ENCODE results near the gene ERN2. TPM values are rescaled to one million over a fixed set of nuclear protein-coding genes. Genes with fewer than 3 reads are reported as not detected.

ERN2 gene
- total RNA-seq, 1 donor from 2014 or later: not detected

DNA sequence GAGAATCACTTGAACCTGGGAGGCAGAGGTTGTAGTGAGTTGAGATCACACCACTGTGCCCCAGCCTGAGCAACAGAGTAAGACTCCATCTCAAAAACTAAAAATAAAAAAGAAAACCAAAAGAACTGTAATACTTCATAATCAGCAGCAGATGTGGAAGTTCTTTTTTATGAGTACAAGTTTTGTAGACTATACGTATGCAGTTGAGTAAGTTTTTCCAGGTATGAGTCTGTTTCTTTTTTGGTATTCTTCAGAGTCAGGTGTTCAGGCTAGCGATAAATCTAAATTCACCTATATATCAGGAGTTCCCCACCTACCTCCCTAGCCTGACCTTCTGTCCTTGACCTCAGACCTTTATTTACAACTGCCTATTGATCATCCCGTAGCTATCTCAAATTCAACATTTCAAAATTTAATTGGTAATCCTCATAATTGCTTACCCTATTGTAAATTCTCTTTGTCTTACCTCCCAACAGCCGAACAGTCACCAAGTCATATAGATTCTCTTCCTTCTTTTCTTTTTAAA lies 61.0 kb downstream of the ERN2 start:
- peaks cover 0 to 15% (median 5%) of the 10 kb centered on the region in 3 donors for H3K36me3 ChIP-seq (ENCODE audit: control insufficient read depth in 3 of 3, insufficient read depth in 3 of 3, low read length in 3 of 3)

GRCh38 chr16:23650674-23651416 lies 62.2 kb downstream of the ERN2 start:
- H3K27me3 ChIP-seq (ENCODE audit: control insufficient read depth in 3 of 3, insufficient read depth in 3 of 3, low read length in 3 of 3): no peaks in the 10 kb centered on the region
- H3K27ac ChIP-seq (ENCODE audit: low read depth, low read length): no peak overlapping the region
- H3K36me3 ChIP-seq (ENCODE audit: control insufficient read depth in 3 of 3, insufficient read depth in 3 of 3, low read length in 3 of 3): peaks cover 0 to 18% (median 5%) of the 10 kb centered on the region in 3 donors
- no peaks in the 10 kb centered on the region for H3K4me1 ChIP-seq (ENCODE audit: control insufficient read depth in 3 of 3, insufficient read depth in 3 of 3, low read length in 3 of 3)
- H3K9me3 ChIP-seq (ENCODE audit: control insufficient read depth in 3 of 3, low read length in 3 of 3): no peaks in the 10 kb centered on the region
- H3K4me3 ChIP-seq (ENCODE audit: low read length in 3 of 3): no peak overlapping the region
- H3K9ac ChIP-seq (ENCODE audit: low read depth in 1 of 3, low read length in 3 of 3): no peak overlapping the region

More for the DNA sequence above, 61.0 kb downstream of the ERN2 start:
- no peaks in the 10 kb centered on the region for H3K27me3 ChIP-seq (ENCODE audit: control insufficient read depth in 3 of 3, insufficient read depth in 3 of 3, low read length in 3 of 3)
- H3K4me3 ChIP-seq (ENCODE audit: low read length in 3 of 3): no peak overlapping the region
- H3K9me3 ChIP-seq (ENCODE audit: control insufficient read depth in 3 of 3, low read length in 3 of 3): no peaks in the 10 kb centered on the region
- H3K9ac ChIP-seq (ENCODE audit: low read depth in 1 of 3, low read length in 3 of 3): no peak overlapping the region
- H3K4me1 ChIP-seq (ENCODE audit: control insufficient read depth in 3 of 3, insufficient read depth in 3 of 3, low read length in 3 of 3): no peaks in the 10 kb centered on the region
- no peak overlapping the region for H3K27ac ChIP-seq (ENCODE audit: low read depth, low read length)

DNA sequence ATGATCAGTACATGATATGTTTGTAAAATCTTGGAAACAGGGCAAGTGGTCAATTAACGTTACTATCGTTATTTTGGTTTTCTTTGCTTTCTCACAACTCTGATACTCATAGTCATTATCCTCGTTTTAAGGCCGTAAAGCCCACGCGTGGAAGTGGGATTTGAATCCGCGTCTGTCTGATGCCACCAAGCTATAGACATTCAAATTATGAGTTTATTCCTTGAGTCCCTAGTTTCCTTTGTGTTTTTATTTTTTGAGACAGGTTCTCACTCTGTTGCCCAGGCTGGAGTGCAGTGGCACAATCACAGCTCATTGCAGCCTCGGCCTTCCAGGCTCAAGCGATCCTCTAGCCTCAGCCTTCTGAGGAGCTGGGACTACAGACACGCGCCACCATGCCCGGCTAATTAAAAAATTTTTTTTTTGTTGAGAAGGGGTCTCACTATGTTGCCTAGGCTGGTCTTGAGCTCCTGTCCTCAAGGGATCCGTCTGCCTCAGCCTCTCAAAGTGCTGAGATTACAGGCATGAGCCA lies 70.7 kb downstream of the ERN2 start:
- peak overlapping the region; percentile 87 to 98 (median 96) for H3K9ac ChIP-seq (ENCODE audit: low read depth in 1 of 3, low read length in 3 of 3)
- no peak overlapping the region for H3K27ac ChIP-seq (ENCODE audit: low read depth, low read length)
- peaks cover 14 to 16% (median 14%) of the 10 kb centered on the region in 3 donors for H3K36me3 ChIP-seq (ENCODE audit: control insufficient read depth in 3 of 3, insufficient read depth in 3 of 3, low read length in 3 of 3)
- H3K27me3 ChIP-seq (ENCODE audit: control insufficient read depth in 3 of 3, insufficient read depth in 3 of 3, low read length in 3 of 3): no peaks in the 10 kb centered on the region
- H3K9me3 ChIP-seq (ENCODE audit: control insufficient read depth in 3 of 3, low read length in 3 of 3): no peaks in the 10 kb centered on the region
- H3K4me3 ChIP-seq (ENCODE audit: low read length in 3 of 3): peak overlapping the region; percentile 98 to 100 (median 100)
- peaks cover 10 to 27% (median 18%) of the 10 kb centered on the region in 3 donors for H3K4me1 ChIP-seq (ENCODE audit: control insufficient read depth in 3 of 3, insufficient read depth in 3 of 3, low read length in 3 of 3)

DNA sequence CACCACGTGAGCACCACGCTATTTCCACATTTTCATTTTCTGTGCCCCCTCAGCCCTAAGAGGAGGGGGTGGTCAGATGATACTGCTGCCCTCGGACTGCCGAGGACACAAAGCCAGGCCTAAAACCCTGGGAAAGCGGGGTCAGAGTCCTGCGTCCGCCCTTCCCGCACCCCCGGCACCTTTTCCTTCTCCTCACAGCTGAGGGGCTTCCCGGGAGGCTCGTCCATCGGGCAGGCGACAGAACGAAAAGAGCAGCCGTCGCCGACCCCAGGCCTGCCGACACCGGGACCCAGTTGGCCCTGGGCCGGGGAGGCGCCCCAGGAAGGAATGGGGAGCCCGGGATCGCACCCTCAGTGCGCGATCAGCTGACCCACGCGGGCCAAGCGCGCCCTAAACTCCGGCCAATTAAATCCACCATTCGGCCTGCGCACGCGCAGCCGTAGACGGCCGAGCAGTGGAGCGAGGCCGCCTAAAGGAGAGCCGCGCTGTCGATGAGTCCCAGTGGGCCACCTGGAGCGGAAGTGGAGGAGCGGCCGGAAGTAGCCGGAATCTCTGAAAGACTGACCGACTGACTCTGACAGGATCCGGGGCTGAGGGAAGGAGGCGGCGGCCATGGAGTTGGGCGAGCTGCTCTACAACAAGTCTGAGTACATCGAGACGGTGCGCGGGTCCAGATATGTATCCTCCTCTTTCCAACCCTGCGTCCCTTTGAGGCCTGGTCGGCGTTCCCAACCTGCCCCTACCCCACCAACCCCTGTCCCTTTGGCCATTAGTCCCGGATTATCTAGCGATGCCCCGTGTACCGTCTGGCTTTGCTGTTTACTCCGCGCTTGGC lies 71.9 kb downstream of the ERN2 start, which contains the start of the genes DCTN5 and PALB2:
Gene DCTN5, plus strand, starts transcription at position 536 of the 835 bp plus-strand sequence. Its CDS starts 77 bp downstream, at position 613.
Gene PALB2, minus strand, starts transcription at position 380 of the 835 bp plus-strand sequence. Its CDS starts 153 bp downstream, at position 227.
- Histone ChIP-seq H3K9ac (ENCODE audit: low read depth in 1 of 3, low read length in 3 of 3) (peak within 1 kb of the TSS; percentile 89 to 98 (median 96)), H3K4me1 (ENCODE audit: control insufficient read depth in 3 of 3, insufficient read depth in 3 of 3, low read length in 3 of 3) (peaks cover 10 to 27% (median 18%) of the 10 kb centered on the region in 3 donors), H3K9me3 (ENCODE audit: control insufficient read depth in 3 of 3, low read length in 3 of 3) (no peaks in the 10 kb centered on the region), H3K27ac (ENCODE audit: low read depth, low read length) (peak within 1 kb of the TSS; percentile 87), H3K4me3 (ENCODE audit: low read length in 3 of 3) (peak within 1 kb of the TSS; percentile 98 to 100 (median 100)), H3K36me3 (ENCODE audit: control insufficient read depth in 3 of 3, insufficient read depth in 3 of 3, low read length in 3 of 3) (peaks cover 14 to 16% (median 14%) of the 10 kb centered on the region in 3 donors), H3K27me3 (ENCODE audit: control insufficient read depth in 3 of 3, insufficient read depth in 3 of 3, low read length in 3 of 3) (no peaks in the 10 kb centered on the region)

GRCh38 chr16:23640615-23640930 lies 72.4 kb downstream of the ERN2 start:
- Histone ChIP-seq H3K36me3 (ENCODE audit: control insufficient read depth in 3 of 3, insufficient read depth in 3 of 3, low read length in 3 of 3) (peaks cover 12 to 21% (median 13%) of the 10 kb centered on the region in 3 donors), H3K9me3 (ENCODE audit: control insufficient read depth in 3 of 3, low read length in 3 of 3) (no peaks in the 10 kb centered on the region), H3K27ac (ENCODE audit: low read depth, low read length) (peak overlapping the region; percentile 87), H3K27me3 (ENCODE audit: control insufficient read depth in 3 of 3, insufficient read depth in 3 of 3, low read length in 3 of 3) (no peaks in the 10 kb centered on the region), H3K4me3 (ENCODE audit: low read length in 3 of 3) (peak overlapping the region; percentile 98 to 100 (median 100)), H3K9ac (ENCODE audit: low read depth in 1 of 3, low read length in 3 of 3) (peak overlapping the region; percentile 89 to 98 (median 96)), H3K4me1 (ENCODE audit: control insufficient read depth in 3 of 3, insufficient read depth in 3 of 3, low read length in 3 of 3) (peaks cover 10 to 27% (median 18%) of the 10 kb centered on the region in 3 donors)

Other genes starting within 250 kb of the ERN2 start
- 31.8 TPM for gene GGA2, start 202.7 kb downstream of the ERN2 start, total RNA-seq
- 26.1 TPM for gene EARS2, start 155.9 kb downstream of the ERN2 start, total RNA-seq
- 36.5 TPM for gene UBFD1, start 155.5 kb downstream of the ERN2 start, total RNA-seq
- 111 TPM for gene NDUFAB1, start 116.9 kb downstream of the ERN2 start, total RNA-seq
- 14.1 TPM for gene PALB2, start 71.9 kb downstream of the ERN2 start, total RNA-seq
- gene DCTN5, start 71.8 kb downstream of the ERN2 start, total RNA-seq: 25.6 TPM
- 2.6 TPM for gene PLK1, start 34.3 kb downstream of the ERN2 start, total RNA-seq
- not detected for gene CHP2, start 41.8 kb upstream of the ERN2 start, total RNA-seq
- 1.0 TPM for gene PRKCB, start 122.8 kb upstream of the ERN2 start, total RNA-seq

Measured in skeletal muscle tissue (tissue), 4 donors.